Measurements from ENCODE around the gene ATRIP.

ATRIP gene

DNA sequence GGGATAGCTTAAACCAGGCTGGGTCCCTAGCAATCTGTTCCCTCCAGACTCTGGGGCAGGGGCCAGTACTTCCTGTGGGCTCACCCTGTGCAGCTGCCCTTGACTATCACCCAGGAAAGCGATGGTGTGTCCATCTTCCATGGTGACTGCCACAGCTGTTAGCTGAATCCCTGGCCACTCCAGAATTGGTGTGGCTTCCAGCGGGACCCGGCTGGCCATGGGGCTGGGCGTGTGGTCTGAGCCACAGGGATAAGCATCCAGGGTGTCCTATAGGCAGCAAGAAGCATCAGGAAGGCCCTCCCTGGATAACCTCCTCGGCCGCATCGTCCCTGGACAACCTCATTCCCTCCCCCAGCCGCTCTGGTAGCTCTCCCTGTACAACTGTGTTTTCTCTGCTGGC lies 23.9 kb upstream of the ATRIP start:
- no peak overlapping the region for H3K27ac ChIP-seq
- no peak for DNase-seq (ENCODE audit: low read depth, low spot score)

DNA sequence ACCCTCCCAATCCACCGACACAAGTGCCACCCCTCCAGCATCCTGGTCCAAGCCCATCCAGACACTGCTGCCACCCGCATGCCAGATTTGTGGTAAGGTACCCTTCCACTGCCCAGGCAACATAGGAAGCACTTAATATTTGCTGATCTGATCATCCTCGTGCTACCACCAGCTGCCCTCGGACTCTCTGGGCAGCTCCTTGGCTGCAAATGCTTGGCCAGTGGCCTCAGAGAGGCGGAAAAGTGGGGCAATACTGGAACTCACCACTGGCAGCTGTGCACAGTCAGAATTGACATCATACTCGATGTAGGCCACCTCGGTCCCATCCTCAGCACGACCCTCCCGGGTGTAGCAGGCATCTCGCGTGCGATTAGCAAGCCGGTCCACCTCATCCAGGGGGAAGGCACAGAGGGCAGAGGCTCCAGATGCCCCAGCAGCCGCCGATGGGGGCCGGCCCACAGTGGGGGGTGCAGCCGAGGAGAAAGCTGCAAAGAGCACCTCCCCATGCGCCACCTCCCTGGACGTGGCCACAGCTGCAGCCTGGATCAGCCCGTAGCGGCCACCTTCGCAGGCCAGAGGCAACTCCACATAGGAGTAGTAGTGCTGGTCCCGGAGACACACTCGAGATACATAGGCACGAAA lies 23.2 kb upstream of the ATRIP start:
- DNase-seq (ENCODE audit: low read depth, low spot score), result no peak
- no peak overlapping the region for H3K27ac ChIP-seq

DNA sequence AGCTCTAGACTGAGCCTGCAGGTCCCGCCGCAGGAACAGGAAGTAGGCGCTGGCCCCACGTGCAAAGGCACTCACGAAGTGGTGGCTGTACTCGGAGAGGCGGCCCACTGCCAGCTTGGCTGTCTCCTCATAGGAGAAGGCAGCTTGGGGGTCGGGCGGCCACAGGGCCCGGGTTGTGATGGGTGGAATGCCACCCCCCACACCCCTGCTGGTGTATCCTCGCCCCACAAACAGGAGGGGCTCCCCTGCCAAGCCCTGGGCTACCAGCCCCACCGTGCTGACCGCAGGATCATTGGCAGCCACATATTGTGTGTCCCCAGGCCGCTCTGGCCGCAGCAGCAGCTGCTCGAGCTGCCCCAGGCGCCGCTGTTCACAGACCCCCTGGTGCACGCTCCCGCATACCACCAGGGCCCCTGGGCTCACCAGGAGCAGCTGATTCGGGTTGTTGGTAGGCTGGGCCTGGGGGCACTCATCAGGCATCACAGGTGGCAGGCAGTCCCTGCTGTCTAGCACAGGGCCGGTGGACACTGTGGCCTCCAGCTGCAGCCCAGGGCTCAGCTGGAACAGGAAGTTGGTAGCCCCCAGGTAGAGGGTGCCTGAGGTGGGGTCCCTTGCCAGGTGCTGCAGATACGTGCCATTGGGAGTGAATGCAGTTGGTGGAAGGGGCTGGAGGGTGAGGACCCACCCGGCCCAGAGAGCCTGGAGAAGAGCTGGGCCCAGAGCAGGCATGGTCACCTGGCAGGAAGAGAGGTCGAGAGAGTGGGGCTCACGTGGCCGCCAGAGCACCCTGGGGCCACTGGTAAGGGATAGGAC lies 22.4 kb upstream of the ATRIP start:
- no peak for DNase-seq (ENCODE audit: low read depth, low spot score)
- no peak overlapping the region for H3K27ac ChIP-seq

DNA sequence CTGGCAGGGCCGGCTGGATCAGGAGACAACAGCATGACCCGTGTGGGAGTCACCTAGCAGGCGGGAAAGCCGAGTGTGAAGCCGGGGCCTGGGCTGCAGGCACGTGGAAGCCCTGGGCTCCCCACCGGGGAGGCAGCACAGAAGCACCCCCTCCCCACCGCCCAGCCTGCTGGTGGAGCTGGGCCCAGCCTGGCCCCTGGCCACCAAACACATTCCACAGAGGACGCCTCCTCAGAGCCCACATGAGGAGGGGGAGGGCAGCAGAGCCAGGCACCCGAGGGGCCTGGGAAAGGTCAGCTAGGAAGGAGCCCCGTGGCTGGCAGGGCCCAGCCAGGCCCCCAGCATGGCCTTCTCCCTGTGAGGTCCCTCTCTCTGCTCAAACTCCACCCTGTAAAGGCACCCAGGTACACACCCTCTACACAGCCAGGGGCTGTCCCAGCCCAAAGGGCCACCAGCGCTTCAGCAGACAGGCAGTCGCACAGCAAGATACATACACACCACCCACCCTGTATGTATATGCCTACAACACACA lies 21.2 kb upstream of the ATRIP start:
- DNase-seq (ENCODE audit: low read depth, low spot score), result no peak
- no peak overlapping the region for H3K27ac ChIP-seq

DNA sequence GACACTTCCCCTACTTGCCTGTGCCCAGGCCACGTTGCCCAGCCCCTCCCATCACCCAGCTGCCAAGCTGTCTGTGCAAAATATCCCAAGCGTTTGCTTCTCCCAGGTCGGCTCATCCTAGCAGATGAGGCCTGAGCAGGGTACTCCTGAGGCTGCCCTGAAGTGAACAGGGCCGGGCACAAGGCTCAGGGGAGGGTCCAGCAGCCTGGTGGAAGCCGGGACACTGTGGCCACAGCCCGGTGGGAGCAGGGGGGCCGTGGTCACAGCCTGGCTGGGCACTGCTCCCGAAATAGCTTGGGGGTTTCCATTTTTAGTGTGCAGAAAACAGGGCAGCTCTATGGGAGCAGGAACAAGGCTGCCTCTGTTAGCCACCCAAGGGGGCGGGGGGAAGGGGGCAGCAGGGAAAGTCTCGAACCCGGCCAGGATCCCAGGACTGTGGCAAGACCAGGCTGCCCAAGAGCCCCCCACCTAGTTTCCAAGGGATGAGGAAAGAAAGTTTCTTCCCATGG lies 20.1 kb upstream of the ATRIP start:
- H3K27ac ChIP-seq, result peak overlapping the region; percentile 92
- no peak for DNase-seq (ENCODE audit: low read depth, low spot score)

DNA sequence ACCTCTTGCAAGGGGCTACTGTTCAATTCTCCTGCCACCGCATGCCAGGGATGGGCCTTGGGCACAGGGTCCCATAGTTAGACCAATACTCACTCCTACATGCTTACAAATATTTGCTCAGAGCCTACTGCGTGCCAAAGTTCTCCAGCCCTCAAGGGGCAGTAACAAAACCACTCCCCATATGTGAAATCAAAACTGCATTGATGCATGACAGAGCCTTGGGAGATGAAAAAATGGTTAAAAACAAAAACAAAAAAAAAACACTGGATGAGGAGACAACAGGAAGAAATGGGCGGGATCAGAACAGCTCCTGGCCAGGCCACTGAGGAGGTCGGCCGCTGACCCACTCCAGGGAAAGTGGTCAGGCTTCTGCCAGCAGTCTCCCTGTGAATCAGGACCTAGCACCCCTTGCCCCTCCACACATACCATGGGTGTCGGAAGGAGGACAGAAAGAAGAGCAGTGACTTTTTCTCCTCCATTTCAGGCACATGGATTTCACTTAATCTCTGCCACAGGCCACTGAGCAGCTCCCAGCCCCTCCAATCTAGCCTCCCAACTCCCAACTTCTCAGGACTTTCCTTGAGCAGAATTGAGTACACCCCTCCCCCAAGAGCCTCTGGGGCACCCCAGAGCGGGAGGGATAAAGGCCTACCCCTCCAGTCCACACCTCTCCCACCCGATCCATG lies 19.4 kb upstream of the ATRIP start:
- DNase-seq (ENCODE audit: low read depth, low spot score), result no peak

DNA sequence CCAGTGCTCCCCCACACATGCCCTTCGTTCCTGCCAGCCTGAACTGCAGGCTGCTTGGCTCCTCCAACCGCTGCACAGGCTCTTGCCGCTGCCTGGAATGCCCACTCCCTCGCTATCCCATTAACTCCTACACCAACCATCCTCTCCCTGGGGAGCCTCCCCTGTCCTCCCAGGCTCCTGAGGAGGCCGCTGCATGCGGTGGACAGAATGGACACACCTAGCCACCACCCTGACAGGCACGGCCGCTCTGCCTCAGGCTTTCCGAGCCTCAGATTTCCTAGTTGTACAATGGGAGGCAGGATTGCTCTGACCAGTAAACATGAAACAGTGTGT lies 18.9 kb upstream of the ATRIP start:
- peak overlapping the region; percentile 92 for H3K27ac ChIP-seq
- no peak for DNase-seq (ENCODE audit: low read depth, low spot score)

More for the DNA sequence above, 19.4 kb upstream of the ATRIP start:
- peak overlapping the region; percentile 92 for H3K27ac ChIP-seq

DNA sequence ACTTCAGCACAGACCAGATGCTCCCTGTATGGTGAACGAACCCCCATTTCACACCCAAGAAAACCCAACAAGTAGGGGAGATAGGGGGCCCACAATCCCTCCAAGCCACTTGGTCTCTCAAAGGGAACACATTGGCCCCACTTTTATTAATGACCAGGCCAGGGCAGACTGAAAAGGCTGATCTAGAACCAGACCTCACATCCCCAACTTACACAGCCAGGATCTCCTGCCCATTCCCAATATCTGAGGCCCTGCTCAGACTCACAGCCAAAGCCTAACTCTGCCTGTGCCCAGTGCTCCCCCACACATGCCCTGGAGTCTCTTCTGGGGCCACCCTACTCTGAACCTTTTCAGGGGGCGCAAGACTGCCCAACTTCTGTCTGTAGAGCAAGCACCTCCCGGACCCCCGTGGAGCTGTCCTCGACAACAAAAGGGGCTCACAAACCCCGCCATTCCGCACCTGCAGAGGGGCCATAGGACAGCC lies 18.4 kb upstream of the ATRIP start:
- H3K27ac ChIP-seq, result peak overlapping the region; percentile 92
- no peak for DNase-seq (ENCODE audit: low read depth, low spot score)

DNA sequence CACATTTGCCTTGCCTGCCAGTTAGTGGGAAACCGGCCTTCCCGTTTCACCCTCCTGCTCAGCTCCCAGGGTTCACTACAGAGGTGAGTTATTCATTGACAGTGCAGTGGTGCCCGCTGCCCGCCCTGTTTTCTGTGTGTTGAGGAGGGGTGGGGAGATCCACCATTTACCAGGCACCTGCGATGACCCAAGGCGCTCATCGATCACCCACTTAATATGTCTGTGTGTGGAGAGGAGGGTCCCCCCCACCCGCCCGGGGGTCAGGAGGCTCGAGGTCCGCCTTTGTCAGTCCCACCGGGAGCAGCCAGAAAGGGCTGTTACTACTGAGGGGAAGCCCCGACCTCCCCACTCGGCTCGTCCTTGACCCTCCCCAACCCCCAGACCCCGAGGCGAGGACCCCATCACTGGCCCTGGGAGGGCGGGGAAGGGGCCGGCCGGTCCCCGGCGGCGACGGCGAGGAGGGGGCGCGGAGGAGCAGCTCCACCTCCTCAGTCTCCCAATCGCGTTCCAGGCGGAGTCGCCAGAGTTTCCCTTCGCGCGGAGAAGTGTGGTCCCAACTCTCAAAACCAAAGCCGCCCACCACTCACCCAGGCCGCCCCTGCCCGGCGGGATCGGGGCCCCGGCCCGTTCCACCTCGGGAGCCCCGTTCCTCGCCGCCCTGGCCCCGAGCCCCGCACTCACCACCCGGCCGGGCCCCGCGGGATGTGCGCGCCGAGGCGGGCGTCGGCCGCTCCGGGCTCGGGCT lies 17.8 kb upstream of the ATRIP start:
- H3K27ac ChIP-seq, result peak overlapping the region; percentile 92
- DNase-seq (ENCODE audit: low read depth, low spot score), result no peak

DNA sequence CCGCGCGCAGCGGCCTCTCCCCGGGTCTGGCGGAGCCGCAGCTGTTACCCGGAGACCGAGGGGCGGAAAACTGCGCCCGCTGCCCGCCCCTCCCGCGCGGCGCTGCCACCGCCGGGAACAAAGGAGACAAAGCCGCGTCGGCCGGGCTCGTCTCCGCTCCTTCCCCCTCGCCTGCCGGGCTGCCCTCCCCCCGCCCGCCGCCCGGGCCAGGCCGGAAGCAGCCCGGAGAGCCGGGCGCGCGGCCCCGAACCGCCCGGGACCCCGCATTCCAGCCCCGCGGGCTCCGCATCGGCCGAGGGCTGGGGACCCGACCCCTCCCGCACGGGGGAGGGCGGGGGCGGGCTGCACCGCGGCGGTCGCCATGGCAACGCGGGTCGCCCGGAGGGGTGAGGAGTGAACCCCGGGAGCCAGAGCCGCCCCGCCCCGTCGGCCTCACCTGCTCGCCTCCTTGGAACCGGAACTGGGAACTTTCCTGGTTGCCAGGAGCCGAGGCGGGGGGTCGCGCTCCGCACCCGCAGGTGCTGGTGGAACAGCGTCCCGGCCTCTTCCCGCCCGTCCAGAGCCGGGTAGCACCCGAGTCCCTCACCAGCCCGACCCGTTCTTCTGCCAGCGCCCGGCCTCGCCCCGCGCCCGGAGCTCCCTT lies 17.1 kb upstream of the ATRIP start:
- peak overlapping the region; percentile 92 for H3K27ac ChIP-seq
- DNase-seq (ENCODE audit: low read depth, low spot score), result no peak

DNA sequence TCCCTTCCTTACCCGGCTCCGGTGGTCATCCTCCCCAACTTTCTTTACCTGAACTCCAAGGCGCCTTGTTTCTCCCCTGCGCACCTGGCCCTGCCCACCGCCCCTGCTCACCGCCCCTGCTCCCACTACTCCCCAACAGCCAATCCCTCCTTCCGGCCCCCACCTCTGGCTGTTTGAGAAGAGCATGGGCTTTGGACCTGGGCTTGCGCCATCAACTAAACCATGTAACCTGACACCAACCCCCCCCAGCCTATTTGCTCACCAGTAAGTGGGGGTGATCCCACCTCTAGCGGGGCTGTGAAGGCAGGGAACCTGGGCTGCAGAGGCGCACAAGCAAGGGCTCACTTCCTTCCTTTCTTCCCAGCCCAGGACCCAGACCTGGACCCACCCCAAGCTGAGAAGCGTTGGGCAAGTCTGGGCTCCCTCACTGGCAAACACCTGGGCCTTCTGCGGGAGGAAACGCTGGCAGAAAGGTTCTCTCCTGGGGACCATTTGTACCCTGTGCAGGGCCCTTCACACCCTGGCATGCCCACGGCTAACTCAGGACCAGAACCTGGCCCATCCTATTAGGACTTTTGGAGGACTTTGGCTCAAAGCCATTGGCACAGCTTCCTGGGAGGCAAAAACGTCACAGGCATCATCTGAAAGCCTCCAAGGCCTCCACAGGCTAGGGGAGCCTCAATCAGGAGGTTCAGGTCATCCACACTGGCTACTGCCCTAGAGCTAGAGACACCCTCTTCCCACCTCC lies 16.4 kb upstream of the ATRIP start, which contains the start of gene PLXNB1:
TSS of gene PLXNB1 (minus strand) at position 127 of the 748 bp plus-strand sequence. CDS start 5,475 bp downstream, outside the sequence.
- H3K27ac ChIP-seq, result peak within 1 kb of the TSS; percentile 92
- DNase-seq (ENCODE audit: low read depth, low spot score), result peak; percentile 54

DNA sequence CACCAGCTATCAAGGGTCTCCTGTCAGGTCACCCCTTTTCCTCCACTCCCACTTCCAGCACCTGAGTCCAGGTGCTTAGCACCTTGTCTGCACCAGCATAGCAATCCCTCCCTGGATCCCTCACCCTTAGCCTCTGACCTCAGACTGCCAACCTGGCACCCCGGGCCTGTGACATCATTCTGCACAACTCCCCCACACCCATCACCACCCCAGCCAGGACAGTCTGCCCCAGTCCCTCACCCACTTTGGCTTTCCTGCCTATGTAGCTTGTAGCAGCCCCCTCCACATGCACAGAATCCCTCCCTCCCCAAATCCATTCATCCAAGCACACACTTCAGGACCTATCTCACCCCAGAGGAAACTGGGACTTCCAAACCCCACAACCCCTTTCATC lies 15.8 kb upstream of the ATRIP start:
- H3K27ac ChIP-seq, result peak overlapping the region; percentile 92
- no peak for DNase-seq (ENCODE audit: low read depth, low spot score)

DNA sequence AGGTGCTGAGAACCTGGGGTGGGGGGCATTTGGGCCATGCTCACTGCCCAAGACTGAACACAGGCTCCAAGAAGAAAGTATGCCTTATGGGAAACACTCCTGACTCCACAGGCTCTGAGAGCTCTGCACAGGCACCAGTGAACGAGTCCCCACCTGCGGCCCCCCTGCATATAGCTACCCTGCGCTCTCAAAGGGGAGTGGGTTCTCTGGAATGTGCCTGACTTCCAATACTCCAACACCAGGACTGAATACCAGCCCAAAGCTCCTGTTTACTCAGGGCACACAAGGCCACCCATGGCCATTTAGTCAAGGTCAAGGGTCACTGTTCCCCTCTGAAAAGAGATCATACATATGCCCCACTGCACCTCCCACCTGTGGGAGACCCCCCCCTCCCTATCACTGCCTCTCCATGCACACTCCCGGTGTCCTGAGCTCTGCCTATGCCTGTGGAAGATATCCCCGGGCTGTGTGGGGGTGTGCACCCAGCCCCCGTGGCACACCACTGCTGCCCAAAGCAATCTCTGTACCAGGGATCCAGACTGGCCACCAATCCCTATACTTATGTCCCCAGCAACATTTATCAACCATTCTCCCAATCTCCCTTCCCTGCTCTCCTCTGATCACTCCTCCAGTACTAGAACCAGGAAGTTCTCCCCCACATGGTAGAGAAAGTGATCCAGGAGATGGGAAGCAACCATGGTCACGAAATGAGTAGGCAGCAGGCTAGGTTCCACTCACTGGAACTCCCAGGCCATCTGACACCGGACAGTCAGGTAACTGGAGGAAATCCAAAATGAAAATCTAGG lies 15.1 kb upstream of the ATRIP start:
- H3K27ac ChIP-seq, result peak overlapping the region; percentile 92
- no peak for DNase-seq (ENCODE audit: low read depth, low spot score)

DNA sequence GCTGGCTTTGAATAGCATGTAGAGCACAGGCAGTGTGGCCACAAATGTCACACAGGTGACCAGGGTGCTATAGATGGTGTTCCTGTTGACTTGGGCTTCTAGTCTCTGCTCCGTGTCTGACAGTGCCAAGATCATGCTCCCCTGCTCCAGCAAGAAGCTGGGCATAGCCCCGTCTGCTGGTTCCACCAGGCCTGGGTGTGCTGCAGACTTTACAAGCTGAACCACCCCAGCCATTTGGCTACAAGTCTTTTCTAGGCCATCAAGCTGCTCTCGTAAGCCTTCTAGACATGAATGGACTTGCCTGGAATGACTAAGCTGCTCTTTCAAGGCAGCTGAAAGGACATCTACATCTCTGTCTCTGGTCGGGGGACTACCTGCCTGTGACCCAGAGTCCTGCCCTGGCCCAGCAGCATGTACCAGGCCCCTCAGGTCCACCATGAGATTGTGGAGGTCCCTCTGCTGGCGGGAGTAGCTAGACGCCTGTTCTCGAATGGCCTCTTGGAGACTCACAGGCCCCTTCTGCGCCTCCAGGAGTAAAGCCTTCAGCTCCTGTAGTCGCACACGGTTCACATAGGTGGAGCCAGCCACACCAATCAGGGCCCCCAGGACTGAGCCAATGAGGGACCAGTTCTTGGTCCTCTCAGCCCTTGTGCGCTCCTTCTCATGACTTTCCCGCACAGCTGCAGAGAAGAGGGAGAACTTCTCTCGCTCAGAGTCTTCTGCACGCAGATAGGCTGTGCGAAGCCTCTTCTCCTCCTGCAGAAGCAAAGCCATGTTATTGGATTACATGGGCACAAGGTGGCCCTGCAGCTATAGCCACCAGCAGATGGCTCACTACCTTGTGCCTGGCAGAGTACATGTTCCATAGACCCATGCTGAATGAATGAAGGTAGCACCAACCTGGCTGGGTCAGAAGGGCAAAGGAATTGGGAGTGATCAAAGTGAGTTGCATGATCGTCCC lies 13.8 kb upstream of the ATRIP start:
- H3K27ac ChIP-seq, result peak overlapping the region; percentile 92

DNA sequence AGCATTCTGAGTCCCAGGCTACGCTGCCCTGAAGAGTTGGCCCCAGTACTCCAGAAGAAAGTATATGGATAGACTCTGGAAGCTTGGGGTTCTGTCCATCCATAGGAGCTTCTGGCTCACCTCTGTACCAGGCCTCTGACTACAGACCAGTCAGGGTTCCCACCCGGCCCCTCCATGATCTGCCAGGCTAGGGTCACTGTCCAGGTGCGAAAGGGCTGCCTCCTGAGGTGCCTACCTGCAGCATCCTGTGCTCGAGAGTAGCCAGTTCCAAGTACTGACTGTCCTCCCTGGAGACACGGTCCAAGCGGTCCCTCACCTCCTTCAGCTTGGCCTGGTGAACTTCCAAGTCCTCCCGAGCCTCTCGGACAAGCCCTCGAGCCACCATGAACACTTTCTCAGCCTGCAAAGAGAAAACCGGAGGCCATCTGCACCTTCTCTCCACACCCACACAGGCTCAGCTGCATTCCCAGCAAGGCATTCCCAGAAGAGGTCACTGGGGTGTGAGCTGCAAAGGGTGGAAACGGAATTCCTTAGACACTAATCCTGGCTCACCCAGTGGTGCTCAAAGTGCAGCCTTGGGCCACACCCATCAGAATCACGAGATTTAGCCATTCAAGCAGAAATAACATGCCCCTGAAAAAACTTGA lies 12.9 kb upstream of the ATRIP start:
- DNase-seq (ENCODE audit: low read depth, low spot score), result no peak
- H3K27ac ChIP-seq, result peak overlapping the region; percentile 92

More for the DNA sequence above, 13.8 kb upstream of the ATRIP start:
- peak; percentile 79 for DNase-seq (ENCODE audit: low read depth, low spot score)

DNA sequence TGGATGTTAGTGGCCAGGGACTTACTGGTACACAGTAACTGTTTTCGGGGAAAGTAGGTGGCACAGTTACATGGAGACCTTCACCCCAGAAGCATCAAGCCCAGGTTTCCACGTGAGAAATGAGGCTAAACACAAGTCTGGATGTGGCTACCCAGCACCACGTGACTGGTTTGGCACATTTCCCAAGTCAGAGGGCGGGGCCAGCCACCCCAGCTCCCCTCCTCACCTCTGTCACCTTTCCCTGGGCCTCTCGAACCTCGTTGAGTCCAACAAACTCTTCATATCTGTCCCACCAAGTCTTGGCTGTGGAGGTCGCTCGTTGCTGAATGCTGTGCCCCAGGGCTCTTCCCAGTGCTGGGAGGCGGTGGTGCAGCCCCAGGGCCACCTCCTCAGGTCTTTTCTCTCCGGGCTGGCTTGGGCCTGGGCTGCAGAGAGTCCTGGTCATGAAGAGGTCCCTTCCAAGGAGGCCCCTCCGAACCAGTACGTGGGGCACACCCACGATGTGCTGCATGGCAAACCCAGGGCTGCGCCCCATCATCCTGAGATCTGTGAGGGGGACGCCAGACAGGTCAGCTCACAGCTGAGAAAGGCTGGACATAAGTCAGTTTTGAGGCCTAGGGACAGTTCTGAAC lies 11.8 kb upstream of the ATRIP start:
- H3K27ac ChIP-seq, result peak overlapping the region; percentile 92

More for the DNA sequence above, 11.8 kb upstream of the ATRIP start:
- DNase-seq (ENCODE audit: low read depth, low spot score), result no peak

All from epithelial cell of prostate (primary cell).